Thyroid gland (tissue), 4 donors: ENCODE measurements around the gene ANO2.

Experiments
- POLR2A ChIP-seq, 2 donors: fragments of 450-650 bp; IDR thresholded peaks; one replicate each; pipeline ENCODE4 v1.6.1; 2017; ENCODE audit warnings: antibody characterized with exemption in 2 of 2, mild to moderate bottlenecking in 2 of 2, moderate library complexity in 1 of 2
- TF ChIP-seq, protein P1 (sequence below), 6 experiments: fragments of 200-600 bp in 3 of 6; fragments of 450-650 bp in 3 of 6; sonication (generic) in 3 of 6; IDR thresholded peaks; one replicate each; pipeline ENCODE4 v1.5.1; 2016 to 2019; ENCODE audit warnings: antibody characterized with exemption in 6 of 6, mild to moderate bottlenecking in 2 of 6, inconsistent platforms in 1 of 6, moderate library complexity in 1 of 6

DNA sequence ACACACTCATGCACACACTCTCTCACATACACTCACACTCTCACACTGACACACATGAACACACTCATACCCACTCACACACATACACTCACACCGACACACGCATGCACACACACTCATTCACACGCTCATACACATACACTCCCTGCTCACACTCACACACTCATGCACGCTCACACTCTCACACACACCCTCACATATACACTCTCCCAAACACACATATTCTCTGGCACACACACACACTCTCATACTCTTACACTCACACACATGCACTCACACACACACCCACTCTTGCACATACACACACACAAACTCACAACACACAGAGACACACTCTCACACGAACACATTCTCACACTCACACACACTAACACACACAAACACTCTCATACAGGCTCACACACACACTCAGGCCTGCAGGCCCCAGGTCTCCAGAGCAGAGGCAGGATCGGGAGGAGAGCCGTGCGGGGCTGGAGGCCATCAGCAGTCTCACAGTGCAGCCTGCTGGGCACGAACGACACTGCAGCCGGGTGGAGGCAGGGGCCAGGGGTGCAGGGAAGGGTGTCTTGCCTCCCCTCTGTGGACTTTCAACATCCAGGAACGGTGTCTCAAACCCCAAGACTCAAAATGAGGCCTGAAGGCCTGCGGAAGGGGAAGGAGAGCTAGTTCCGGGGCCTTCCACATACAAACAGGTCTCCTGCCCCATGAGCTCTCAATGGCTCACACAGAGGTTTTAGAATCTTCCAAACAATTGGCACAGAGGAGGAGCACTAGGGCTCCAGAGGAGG lies 148.7 kb downstream of the ANO2 start:
- TF ChIP-seq, protein P1, sequence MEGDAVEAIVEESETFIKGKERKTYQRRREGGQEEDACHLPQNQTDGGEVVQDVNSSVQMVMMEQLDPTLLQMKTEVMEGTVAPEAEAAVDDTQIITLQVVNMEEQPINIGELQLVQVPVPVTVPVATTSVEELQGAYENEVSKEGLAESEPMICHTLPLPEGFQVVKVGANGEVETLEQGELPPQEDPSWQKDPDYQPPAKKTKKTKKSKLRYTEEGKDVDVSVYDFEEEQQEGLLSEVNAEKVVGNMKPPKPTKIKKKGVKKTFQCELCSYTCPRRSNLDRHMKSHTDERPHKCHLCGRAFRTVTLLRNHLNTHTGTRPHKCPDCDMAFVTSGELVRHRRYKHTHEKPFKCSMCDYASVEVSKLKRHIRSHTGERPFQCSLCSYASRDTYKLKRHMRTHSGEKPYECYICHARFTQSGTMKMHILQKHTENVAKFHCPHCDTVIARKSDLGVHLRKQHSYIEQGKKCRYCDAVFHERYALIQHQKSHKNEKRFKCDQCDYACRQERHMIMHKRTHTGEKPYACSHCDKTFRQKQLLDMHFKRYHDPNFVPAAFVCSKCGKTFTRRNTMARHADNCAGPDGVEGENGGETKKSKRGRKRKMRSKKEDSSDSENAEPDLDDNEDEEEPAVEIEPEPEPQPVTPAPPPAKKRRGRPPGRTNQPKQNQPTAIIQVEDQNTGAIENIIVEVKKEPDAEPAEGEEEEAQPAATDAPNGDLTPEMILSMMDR (IDR thresholded peaks at IDR 0.05): peak in 1 of 6 experiments; percentile 28
- TF ChIP-seq POLR2A (IDR thresholded peaks at IDR 0.05): no peak
